Left lobe of liver (tissue), 2 donors: ENCODE results near the gene FOXN3. TPM values are rescaled to one million over a fixed set of nuclear protein-coding genes. Genes with fewer than 3 reads are reported as not detected.

Source experiments
- ATAC-seq: fragments of 200-7000 bp; cut with Tn5 transposase; one replicate; pipeline ENCODE4 v1.9.1; 2020; ENCODE audit warnings: mild to moderate bottlenecking, moderate library complexity
- DNase-seq: peaks from one replicate; pipeline ENCODE4 v3.0.0-alpha.2; 2020; ENCODE audit warnings: low spot score
- total RNA-seq: library from RNA; stranded (reverse); gene quantifications from one replicate; pipeline ENCODE4 v1.2.1, GENCODE V29; 2021
- donor health status: DM: no; HTN: no; CAD: no; lungs with moderate emphysema.
- donor health status: DM: no; HTN: yes; CAD: no.

Gene FOXN3
- total RNA-seq, 1 donor from 2014 or later, result 72.9 TPM

- ATAC-seq (no peak), DNase-seq (no peak)
These were observed 32.4 kb downstream of the FOXN3 start for GRCh38 chr14:89384636-89385035.

- DNase-seq (no peak), ATAC-seq (no peak)
These were observed 33.0 kb downstream of the FOXN3 start for GRCh38 chr14:89384023-89384422.

- ATAC-seq, result no peak
- no peak for DNase-seq
These were observed 33.9 kb downstream of the FOXN3 start for GRCh38 chr14:89382901-89383845.

GRCh38 chr14:89382487-89382886 lies 34.5 kb downstream of the FOXN3 start:
- ATAC-seq, result no peak
- no peak for DNase-seq

GRCh38 chr14:89379891-89380820 lies 36.9 kb downstream of the FOXN3 start:
- no peak for DNase-seq
- ATAC-seq, result no peak

- ATAC-seq (peak; percentile 58), DNase-seq (no peak)
These were observed 38.0 kb downstream of the FOXN3 start for GRCh38 chr14:89379006-89379405.

- ATAC-seq, result peak; percentile 41
These were observed 38.9 kb downstream of the FOXN3 start for GRCh38 chr14:89378119-89378518.

GRCh38 chr14:89377544-89377943 lies 39.5 kb downstream of the FOXN3 start:
- ATAC-seq (peak; percentile 64), DNase-seq (no peak)

More at GRCh38 chr14:89378119-89378518, 38.9 kb downstream of the FOXN3 start:
- no peak for DNase-seq

GRCh38 chr14:89374908-89375307 lies 42.1 kb downstream of the FOXN3 start:
- ATAC-seq (no peak), DNase-seq (no peak)

- peak; percentile 11 for DNase-seq
- no peak for ATAC-seq
These were observed 43.8 kb downstream of the FOXN3 start for GRCh38 chr14:89373185-89373584.

GRCh38 chr14:89372512-89372883 lies 44.5 kb downstream of the FOXN3 start:
- no peak for DNase-seq
- ATAC-seq, result no peak

- DNase-seq, result peak; percentile 40
- ATAC-seq, result no peak
These were observed 45.2 kb downstream of the FOXN3 start for GRCh38 chr14:89371585-89372511.

GRCh38 chr14:89370781-89371180 lies 46.3 kb downstream of the FOXN3 start:
- ATAC-seq (no peak), DNase-seq (peak; percentile 38)

GRCh38 chr14:89370381-89370780 lies 46.7 kb downstream of the FOXN3 start:
- DNase-seq (peak; percentile 23), ATAC-seq (no peak)

GRCh38 chr14:89369656-89370055 lies 47.4 kb downstream of the FOXN3 start:
- no peak for ATAC-seq
- DNase-seq, result peak; percentile 7

GRCh38 chr14:89368490-89369477 lies 48.2 kb downstream of the FOXN3 start:
- DNase-seq, result peak; percentile 88
- peak; percentile 73 for ATAC-seq

GRCh38 chr14:89367779-89368120 lies 49.3 kb downstream of the FOXN3 start:
- DNase-seq (no peak), ATAC-seq (no peak)

GRCh38 chr14:89366864-89367778 lies 49.9 kb downstream of the FOXN3 start:
- ATAC-seq (peak; percentile 68), DNase-seq (peak; percentile 89)
